Measurements from ENCODE around the gene RLBP1.

The RLBP1 gene

GRCh38 chr15:89187986-89188514 is 33.3 kb downstream of the RLBP1 start:
- Histone ChIP-seq H3K9ac (no peak overlapping the region), H3K4me1 (peaks cover 0 to 24% (median 20%) of the 10 kb centered on the region in 10 experiments; a peak in 11 of 20 replicates), H4K20me1 (no peaks in the 10 kb centered on the region), H3K36me3 (peaks cover 77 to 94% (median 90%) of the 10 kb centered on the region in 11 experiments), H3K9me3 (replicated peaks in 1 of 11) (no peaks in the 10 kb centered on the region), H3K27me3 (no peaks in the 10 kb centered on the region), H3K27ac (no peak overlapping the region), H3K4me2 (no peak overlapping the region), H3K4me3 (no peak overlapping the region)
- no peak for TF ChIP-seq Cebpa-rat (IDR thresholded peaks at IDR 0.05)

- Histone ChIP-seq H3K27me3 (no peaks in the 10 kb centered on the region), H3K9me3 (replicated peaks in 1 of 11) (no peaks in the 10 kb centered on the region), H3K9ac (no peak overlapping the region), H3K4me1 (peaks cover 0 to 19% (median 16%) of the 10 kb centered on the region in 10 experiments; a peak in 11 of 20 replicates), H4K20me1 (no peaks in the 10 kb centered on the region), H3K4me2 (no peak overlapping the region), H3K27ac (no peak overlapping the region), H3K36me3 (peaks cover 70 to 93% (median 84%) of the 10 kb centered on the region in 11 experiments), H3K4me3 (no peak overlapping the region)
- no peak for TF ChIP-seq Cebpa-rat (IDR thresholded peaks at IDR 0.05)
Observed at GRCh38 chr15:89187301-89187985, 33.9 kb downstream of the RLBP1 start.

DNA sequence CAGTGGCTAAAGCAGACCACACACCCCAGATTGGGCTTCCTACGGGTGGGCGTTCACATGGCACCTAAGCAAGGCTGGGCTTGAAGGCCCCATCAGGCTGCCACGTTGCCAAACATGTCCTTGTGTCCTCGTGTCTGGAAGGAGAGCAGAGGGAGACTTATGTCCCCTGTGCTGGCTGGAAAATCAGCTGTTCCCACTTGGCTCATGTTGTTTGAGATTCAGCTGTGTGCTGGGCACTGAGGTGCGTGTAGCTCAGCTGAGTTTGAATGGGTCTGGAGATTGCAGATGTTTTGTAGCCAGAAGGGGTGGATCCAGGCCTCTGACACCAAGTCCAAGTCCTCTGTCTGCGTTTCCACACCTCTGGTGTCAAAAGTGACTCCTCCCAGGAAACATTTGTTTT is 34.6 kb downstream of the RLBP1 start:
- TF ChIP-seq Cebpa-rat (IDR thresholded peaks at IDR 0.05) = no peak

DNA sequence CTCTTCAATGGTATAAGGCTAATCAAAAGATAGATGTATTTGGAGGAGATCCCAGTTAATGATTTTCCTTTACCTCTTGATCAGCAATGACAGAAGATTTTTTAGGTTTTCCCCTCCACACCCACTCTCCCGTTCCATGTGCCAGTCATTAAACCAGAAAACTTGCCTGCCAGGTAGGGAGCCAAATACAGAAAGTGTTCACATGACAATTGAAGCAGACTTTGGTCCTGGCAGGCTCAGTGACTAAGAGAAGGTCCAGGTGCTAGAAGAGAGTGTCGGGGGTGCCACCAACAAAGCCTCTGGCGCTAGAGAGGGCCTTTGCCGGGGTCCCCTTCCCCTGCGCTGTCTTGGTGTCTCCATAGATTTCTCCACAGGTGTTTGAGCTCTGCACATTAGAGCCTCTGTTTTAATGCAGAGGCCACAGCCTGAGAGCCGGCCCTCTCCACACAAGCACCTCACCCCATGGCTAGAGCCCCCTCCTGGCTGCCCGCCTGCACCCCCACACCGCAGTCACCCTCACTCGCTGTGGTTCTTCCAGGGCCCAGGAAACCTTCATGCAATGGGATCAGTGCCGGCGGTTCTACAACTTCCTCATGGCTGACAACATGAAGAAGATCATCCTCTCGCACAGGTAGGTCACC is 36.4 kb downstream of the RLBP1 start:
- Histone ChIP-seq H3K4me2 (no peak overlapping the region), H3K9ac (no peak overlapping the region), H3K9me3 (replicated peaks in 1 of 11) (no peaks in the 10 kb centered on the region), H3K27ac (no peak overlapping the region), H3K4me1 (no peaks in the 10 kb centered on the region), H3K36me3 (peaks cover 57 to 86% (median 70%) of the 10 kb centered on the region in 11 experiments), H3K4me3 (no peak overlapping the region), H3K27me3 (no peaks in the 10 kb centered on the region), H4K20me1 (no peaks in the 10 kb centered on the region)
- no peak for TF ChIP-seq Cebpa-rat (IDR thresholded peaks at IDR 0.05)

More for the DNA sequence above, 34.6 kb downstream of the RLBP1 start:
- H3K9me3 ChIP-seq (replicated peaks in 1 of 11) = no peaks in the 10 kb centered on the region
- peaks cover 0 to 13% (median 10%) of the 10 kb centered on the region in 10 experiments; a peak in 11 of 20 replicates for H3K4me1 ChIP-seq
- H3K36me3 ChIP-seq = peaks cover 67 to 90% (median 78%) of the 10 kb centered on the region in 11 experiments
- H3K4me3 ChIP-seq = no peak overlapping the region
- H3K27me3 ChIP-seq = no peaks in the 10 kb centered on the region
- no peak overlapping the region for H3K4me2 ChIP-seq
- no peak overlapping the region for H3K27ac ChIP-seq
- H3K9ac ChIP-seq = no peak overlapping the region
- no peaks in the 10 kb centered on the region for H4K20me1 ChIP-seq

- Histone ChIP-seq H3K4me2 (no peak overlapping the region), H3K27ac (no peak overlapping the region), H4K20me1 (no peaks in the 10 kb centered on the region), H3K9ac (no peak overlapping the region), H3K9me3 (replicated peaks in 1 of 11) (no peaks in the 10 kb centered on the region), H3K27me3 (no peaks in the 10 kb centered on the region), H3K36me3 (peaks cover 56 to 86% (median 70%) of the 10 kb centered on the region in 11 experiments), H3K4me1 (no peaks in the 10 kb centered on the region), H3K4me3 (no peak overlapping the region)
- TF ChIP-seq Cebpa-rat (IDR thresholded peaks at IDR 0.05) = no peak
Observed at GRCh38 chr15:89184357-89184756, 37.0 kb downstream of the RLBP1 start.

DNA sequence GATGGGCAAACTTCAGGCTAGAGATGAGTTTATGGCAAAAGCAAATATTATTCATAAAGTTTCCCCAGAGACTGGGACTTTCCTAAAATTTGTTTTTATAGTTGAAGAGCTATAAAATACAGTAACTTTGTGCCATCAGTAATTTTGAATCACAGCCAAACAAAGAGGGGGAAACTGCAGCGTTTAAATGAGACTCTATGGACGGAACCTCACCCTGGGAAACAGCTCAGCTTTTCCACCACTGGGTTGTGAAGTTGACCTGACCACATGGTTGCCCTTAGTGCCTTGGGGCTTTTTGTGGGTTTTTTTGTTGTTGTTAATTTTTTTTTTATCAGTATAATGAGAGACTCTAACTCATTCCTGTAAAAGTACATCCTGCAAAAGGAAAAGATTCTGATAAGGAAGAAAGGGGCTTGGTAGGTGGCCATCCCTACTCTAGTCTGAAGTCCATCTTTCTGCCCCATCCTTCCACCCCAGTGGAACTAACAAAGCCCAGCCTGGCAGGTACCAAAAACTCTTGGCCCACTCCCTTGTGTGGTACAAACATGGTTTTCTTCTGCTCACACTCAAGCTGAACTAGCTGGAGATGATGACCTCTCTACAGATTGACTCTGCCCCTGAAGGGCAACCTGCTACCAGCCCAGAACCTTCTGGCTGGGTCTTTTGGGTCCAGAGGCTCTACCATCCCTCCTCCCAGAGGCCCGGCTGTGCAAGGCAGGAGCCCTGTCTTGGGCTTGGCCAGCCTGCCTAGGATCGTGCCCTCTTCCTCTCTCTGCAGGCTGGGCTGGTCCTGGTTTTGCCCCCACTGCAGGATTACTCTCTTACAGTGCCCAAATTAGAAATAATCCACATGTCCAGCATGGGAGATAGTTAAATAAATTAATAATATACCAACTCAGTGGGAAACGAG is 41.2 kb downstream of the RLBP1 start:
- Histone ChIP-seq H4K20me1 (no peaks in the 10 kb centered on the region), H3K4me1 (peaks cover 0 to 17% (median 13%) of the 10 kb centered on the region in 10 experiments; a peak in 15 of 20 replicates), H3K27me3 (no peaks in the 10 kb centered on the region), H3K9me3 (replicated peaks in 1 of 11) (no peaks in the 10 kb centered on the region), H3K27ac (no peak overlapping the region), H3K4me2 (no peak overlapping the region), H3K4me3 (no peak overlapping the region), H3K36me3 (peaks cover 53 to 85% (median 66%) of the 10 kb centered on the region in 11 experiments), H3K9ac (no peak overlapping the region)
- TF ChIP-seq Cebpa-rat (IDR thresholded peaks at IDR 0.05) = no peak

- TF ChIP-seq Cebpa-rat (IDR thresholded peaks at IDR 0.05) = no peak
- H3K36me3 ChIP-seq = peaks cover 39 to 87% (median 58%) of the 10 kb centered on the region in 11 experiments
- H3K9me3 ChIP-seq (replicated peaks in 1 of 11) = no peaks in the 10 kb centered on the region
Observed at GRCh38 chr15:89178307-89178977, 42.9 kb downstream of the RLBP1 start.

DNA sequence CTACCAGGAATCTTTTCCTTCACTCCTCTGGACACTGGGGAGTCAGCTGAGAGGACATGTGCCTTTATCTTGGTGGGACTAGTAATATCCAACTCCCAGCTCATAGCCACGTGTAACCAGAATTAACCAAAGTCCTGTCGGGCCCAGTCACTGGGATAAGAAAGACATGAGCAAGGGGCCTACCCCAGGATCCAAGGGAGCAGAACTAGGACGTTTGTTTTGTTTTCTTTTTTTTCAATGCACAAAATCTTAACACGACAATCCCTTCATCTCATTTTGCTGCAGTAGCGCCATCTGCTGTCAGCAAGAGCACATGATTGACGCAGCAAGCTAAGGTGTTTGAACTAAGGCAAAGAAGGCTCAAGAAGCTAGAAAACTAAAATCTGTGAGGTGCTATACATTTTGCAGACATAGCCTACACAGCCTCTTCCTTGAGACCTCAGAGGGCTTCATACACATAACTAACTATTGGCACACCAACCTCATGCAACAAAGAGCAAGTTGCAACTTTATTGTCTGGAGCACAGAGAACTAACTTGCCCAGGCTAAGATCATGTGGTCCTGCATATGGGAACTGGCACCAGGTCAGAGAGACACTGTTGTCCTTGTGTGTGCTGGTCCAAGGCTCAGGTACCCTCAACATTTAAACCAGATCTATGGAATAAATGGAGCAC is 43.6 kb downstream of the RLBP1 start:
- TF ChIP-seq Cebpa-rat (IDR thresholded peaks at IDR 0.05) = no peak
- Histone ChIP-seq H3K9ac (peak overlapping the region in 3 of 11 experiments; percentile 4 to 26 (median 19); a peak in 1 of 22 replicates), H3K4me1 (peaks cover 0 to 24% (median 15%) of the 10 kb centered on the region in 10 experiments; a peak in 15 of 20 replicates), H3K27me3 (no peaks in the 10 kb centered on the region), H3K9me3 (replicated peaks in 1 of 11) (no peaks in the 10 kb centered on the region), H3K4me3 (no peak overlapping the region), H3K36me3 (peaks cover 39 to 92% (median 59%) of the 10 kb centered on the region in 11 experiments), H4K20me1 (no peaks in the 10 kb centered on the region), H3K27ac (peak overlapping the region in 4 of 11 experiments; percentile 3 to 57 (median 22); a peak in 4 of 22 replicates), H3K4me2 (no peak overlapping the region)

More at GRCh38 chr15:89178307-89178977, 42.9 kb downstream of the RLBP1 start:
- Histone ChIP-seq H3K4me3 (no peak overlapping the region), H3K27ac (no peak overlapping the region), H4K20me1 (no peaks in the 10 kb centered on the region), H3K4me1 (peaks cover 0 to 23% (median 15%) of the 10 kb centered on the region in 10 experiments; a peak in 15 of 20 replicates), H3K27me3 (no peaks in the 10 kb centered on the region), H3K4me2 (no peak overlapping the region), H3K9ac (peak overlapping the region in 3 of 11 experiments; percentile 13 to 31 (median 27); a peak in 4 of 22 replicates)

All from BLaER1 treated with 17β-estradiol and CSF1 and Interleukin-3, amounts not matched to agents 10 nM and 100 nM (cell line).